A673 (cell line): ENCODE data around the gene ZNF524. TPM values are rescaled to one million over a fixed set of nuclear protein-coding genes. Genes with fewer than 3 reads are reported as not detected.
"Not testable (repeated sequence)": the region's sequence is repeated elsewhere in the genome, so short reads cannot be mapped to it uniquely, and the experiment has no call there.

Experiments
- BruUV-seq: library from RNA; stranded (reverse); fragments of 400-500 nt; replicated peaks from 2 replicates; lab custom pipeline; 2021; lab: Mats Ljungman, UMichigan
- CTCF ChIA-PET: fragments of 300-600 bp; sonication (Branson Sonifier 250); formaldehyde crosslinking; loops from one replicate; lab custom pipeline; 2022; ENCODE audit warnings: antibody characterized with exemption; lab: Charles Lee
- POLR2A ChIA-PET: fragments of 300-600 bp; sonication (Branson Sonifier 250); formaldehyde crosslinking; loops from one replicate; lab custom pipeline; 2022; ENCODE audit warnings: antibody characterized with exemption; ENCODE audit not compliant: low non-redundant PET; lab: Charles Lee
- DNase-seq: peaks from one replicate; pipeline ENCODE4 v3.0.0-alpha.2; 2015; ENCODE audit warnings: low spot score
- H3K27ac ChIP-seq: fragments of 200-600 bp; sonication (generic); 2 replicates; pipeline ENCODE4 v1.5.1; 2016; ENCODE audit warnings: mixed run types, low read depth, mild to moderate bottlenecking, mixed read lengths, antibody characterized with exemption, low read length; ENCODE audit not compliant: poor library complexity, severe bottlenecking
- H3K27me3 ChIP-seq: fragments of 200-600 bp; sonication (generic); replicated peaks from 2 replicates; pipeline ENCODE4 v1.6.1; 2017; ENCODE audit warnings: mixed run types, low read depth, mild to moderate bottlenecking, mixed read lengths, antibody characterized with exemption, low read length; ENCODE audit not compliant: insufficient read depth, poor library complexity
- H3K36me3 ChIP-seq: fragments of 200-600 bp; sonication (generic); 2 replicates; pipeline ENCODE4 v1.6.1; 2016; ENCODE audit warnings: mixed run types, mild to moderate bottlenecking, mixed read lengths, antibody characterized with exemption, low read length; ENCODE audit not compliant: insufficient read depth, poor library complexity, severe bottlenecking
- H3K4me1 ChIP-seq: fragments of 200-600 bp; sonication (generic); 2 replicates; pipeline ENCODE4 v1.6.1; 2017; ENCODE audit warnings: mixed run types, mild to moderate bottlenecking, mixed read lengths, antibody characterized with exemption, low read length; ENCODE audit not compliant: insufficient read depth, poor library complexity, severe bottlenecking
- H3K4me3 ChIP-seq: fragments of 200-600 bp; sonication (generic); 2 replicates; pipeline ENCODE4 v1.5.1; 2016; ENCODE audit warnings: low read depth, mixed run types, mild to moderate bottlenecking, mixed read lengths, low read length; ENCODE audit not compliant: poor library complexity, severe bottlenecking
- H3K9me3 ChIP-seq: fragments of 200-600 bp; sonication (generic); 2 replicates; pipeline ENCODE4 v1.6.1; 2016; ENCODE audit warnings: mixed run types, low read depth, mild to moderate bottlenecking, mixed read lengths, antibody characterized with exemption, low read length; ENCODE audit not compliant: poor library complexity, severe bottlenecking
- EZH2 ChIP-seq: fragments of 200-600 bp; sonication (generic); IDR thresholded peaks from 2 replicates; pipeline ENCODE4 v1.6.1; 2017; ENCODE audit warnings: borderline replicate concordance, low read depth, mild to moderate bottlenecking, mixed read lengths, antibody characterized with exemption, low read length; ENCODE audit not compliant: poor library complexity, severe bottlenecking
- intact Hi-C: fragments of 100-400 bp; cut with micrococcal nuclease; formaldehyde crosslinking; loops from one replicate; pipeline ENCODE4 v1.10.0; 2022; ENCODE audit not compliant: unreplicated experiment
- total RNA-seq: library from RNA; stranded (reverse); gene quantifications from 2 replicates; pipeline ENCODE4 v1.2.3, GENCODE V29; 2021
- TF ChIP-seq, protein P1 (sequence below): fragments of 300-800, 200-600 bp; sonication (generic); conservative IDR thresholded peaks from 2 replicates; pipeline ENCODE4 v1.5.1; 2017; ENCODE audit warnings: low read depth, mild to moderate bottlenecking, antibody characterized with exemption, low read length, moderate library complexity, mixed read lengths

The ZNF524 gene
- total RNA-seq, 1 experiment from 2014 or later, result 7.5 TPM

DNA sequence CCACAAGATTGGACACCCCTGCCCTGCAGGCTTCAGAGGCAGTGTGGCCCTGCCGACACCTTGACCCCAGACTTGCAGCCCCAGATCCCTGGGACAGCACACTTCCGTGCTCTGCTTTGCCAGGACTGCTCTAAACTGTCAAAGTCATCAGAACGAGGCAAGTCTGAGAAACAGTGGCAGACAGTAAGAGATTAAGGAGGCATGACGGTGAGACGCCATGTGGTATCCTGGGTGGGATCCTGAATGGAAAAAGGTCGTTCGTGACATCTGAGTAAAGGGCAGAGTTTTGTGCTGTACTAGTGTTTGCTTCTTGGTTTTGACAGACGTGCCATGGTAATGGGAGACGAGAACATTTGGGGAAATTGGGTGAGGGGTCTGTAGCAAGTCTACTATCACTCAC lies 33.3 kb upstream of the ZNF524 start:
- ChIA-PET POLR2A (no interaction called here), CTCF (interaction anchor here (0.7 kb wide), 1 partner anchor 52 kb away, joined by 5 read pairs; no protein-coding TSS in a partner anchor)
- Histone ChIP-seq H3K4me1 (no peaks in the 10 kb centered on the region), H3K4me3 (no peak overlapping the region), H3K27ac (no peak overlapping the region), H3K9me3 (no peaks in the 10 kb centered on the region), H3K27me3 (no peaks in the 10 kb centered on the region), H3K36me3 (no peaks in the 10 kb centered on the region)
- intact Hi-C loops, result no loop called here
- no peak for DNase-seq
- BruUV-seq, result no TSS peak
- no peak for TF ChIP-seq EZH2
- TF ChIP-seq, protein P1, sequence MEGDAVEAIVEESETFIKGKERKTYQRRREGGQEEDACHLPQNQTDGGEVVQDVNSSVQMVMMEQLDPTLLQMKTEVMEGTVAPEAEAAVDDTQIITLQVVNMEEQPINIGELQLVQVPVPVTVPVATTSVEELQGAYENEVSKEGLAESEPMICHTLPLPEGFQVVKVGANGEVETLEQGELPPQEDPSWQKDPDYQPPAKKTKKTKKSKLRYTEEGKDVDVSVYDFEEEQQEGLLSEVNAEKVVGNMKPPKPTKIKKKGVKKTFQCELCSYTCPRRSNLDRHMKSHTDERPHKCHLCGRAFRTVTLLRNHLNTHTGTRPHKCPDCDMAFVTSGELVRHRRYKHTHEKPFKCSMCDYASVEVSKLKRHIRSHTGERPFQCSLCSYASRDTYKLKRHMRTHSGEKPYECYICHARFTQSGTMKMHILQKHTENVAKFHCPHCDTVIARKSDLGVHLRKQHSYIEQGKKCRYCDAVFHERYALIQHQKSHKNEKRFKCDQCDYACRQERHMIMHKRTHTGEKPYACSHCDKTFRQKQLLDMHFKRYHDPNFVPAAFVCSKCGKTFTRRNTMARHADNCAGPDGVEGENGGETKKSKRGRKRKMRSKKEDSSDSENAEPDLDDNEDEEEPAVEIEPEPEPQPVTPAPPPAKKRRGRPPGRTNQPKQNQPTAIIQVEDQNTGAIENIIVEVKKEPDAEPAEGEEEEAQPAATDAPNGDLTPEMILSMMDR, result no peak

DNA sequence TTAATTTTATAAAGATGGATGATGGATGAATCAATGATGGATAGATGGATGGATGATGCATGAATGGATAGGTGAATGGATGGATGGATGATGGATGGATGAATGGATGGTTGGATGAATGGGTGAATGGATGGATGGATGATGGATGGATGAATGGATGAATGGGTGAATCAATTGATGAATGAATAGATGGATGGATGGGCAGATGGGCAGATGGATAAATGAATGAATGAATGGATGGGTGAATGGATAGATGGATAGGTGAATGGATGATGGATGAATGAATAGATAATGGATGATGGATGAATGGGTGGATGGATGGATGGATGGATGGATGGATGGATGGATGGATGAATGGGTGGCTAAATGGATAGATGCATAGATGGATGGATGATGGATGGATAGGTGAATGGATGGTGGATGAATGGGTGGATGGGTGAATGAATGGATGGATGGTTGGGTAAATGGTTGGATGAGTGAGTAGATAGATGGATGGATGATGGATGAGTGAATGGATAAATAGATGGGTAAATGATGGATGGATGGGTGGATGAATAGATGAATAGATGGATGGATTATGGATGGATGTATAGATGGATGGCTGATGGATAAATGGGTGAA lies 32.3 kb upstream of the ZNF524 start:
- BruUV-seq, result no TSS peak
- CTCF ChIA-PET, result no interaction called here
- POLR2A ChIA-PET, result no interaction called here

DNA sequence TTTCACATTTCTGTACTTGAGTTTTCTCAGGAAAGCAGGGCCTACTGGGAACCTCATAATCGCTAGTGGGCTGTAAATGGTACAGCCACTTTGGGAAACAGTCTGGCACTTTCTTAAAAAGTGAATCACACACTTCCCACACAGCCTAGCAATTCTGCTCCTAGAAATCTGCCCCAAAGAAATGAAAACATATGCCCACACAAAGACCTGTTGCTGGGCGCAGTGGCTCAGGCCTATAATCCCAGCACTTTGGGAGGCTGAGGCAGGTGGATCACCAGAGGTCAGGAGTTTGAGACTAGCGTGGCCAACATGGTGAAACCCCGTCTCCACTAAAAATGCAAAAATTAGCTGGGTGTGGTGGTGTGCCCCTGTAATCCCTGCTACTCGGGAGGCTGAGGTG lies 30.6 kb upstream of the ZNF524 start:
- H3K27me3 ChIP-seq, POLR2A ChIA-PET, DNase-seq, H3K4me1 ChIP-seq, H3K9me3 ChIP-seq, intact Hi-C loops, H3K27ac ChIP-seq, H3K36me3 ChIP-seq, BruUV-seq, CTCF ChIA-PET, H3K4me3 ChIP-seq: not testable (repeated sequence)

More for the DNA sequence above, 32.3 kb upstream of the ZNF524 start:
- Histone ChIP-seq H3K9me3 (no peaks in the 10 kb centered on the region), H3K27me3 (no peaks in the 10 kb centered on the region), H3K36me3 (no peaks in the 10 kb centered on the region), H3K4me1 (no peaks in the 10 kb centered on the region), H3K27ac (no peak overlapping the region), H3K4me3 (no peak overlapping the region)
- DNase-seq, result no peak
- TF ChIP-seq, protein P1, result no peak
- no peak for TF ChIP-seq EZH2
- intact Hi-C loops, result no loop called here

DNA sequence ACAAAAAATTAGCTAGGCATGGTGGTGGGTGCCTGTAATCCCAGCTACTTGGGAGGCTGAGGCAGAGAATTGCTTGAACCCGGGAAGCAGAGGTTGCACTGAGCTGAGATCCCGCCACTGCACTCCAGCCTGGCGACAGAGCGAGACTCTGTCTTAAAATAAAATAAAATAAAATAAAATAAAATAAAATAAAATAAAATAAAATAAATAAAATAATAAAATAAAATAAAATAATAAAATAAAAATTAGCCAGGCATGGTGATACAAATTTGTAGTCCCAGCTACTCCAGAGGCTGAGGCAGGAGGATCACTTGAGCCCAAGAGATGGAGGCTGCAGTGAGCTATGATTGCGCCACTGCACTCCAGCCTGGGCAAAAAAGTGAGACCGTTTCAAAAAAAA lies 26.2 kb upstream of the ZNF524 start:
- H3K4me1 ChIP-seq, intact Hi-C loops, H3K27ac ChIP-seq, BruUV-seq, H3K9me3 ChIP-seq, POLR2A ChIA-PET, H3K4me3 ChIP-seq, DNase-seq, H3K27me3 ChIP-seq: not testable (repeated sequence)
- peaks cover 18% of the 10 kb centered on the region for H3K36me3 ChIP-seq
- CTCF ChIA-PET, result interaction anchor here (0.6 kb wide), 2 partner anchors 9 to 146 kb away, joined by 4 to 7 read pairs; no protein-coding TSS in a partner anchor
